T-helper 1 cell treated with Interleukin-12 subunit alpha and Interleukin-12 subunit beta and Interleukin-4 antibody, amounts not matched to agents 30 ng/mL and 1 ng/mL, for 36 hours (primary cell): ENCODE data around the gene AVL9. TPM values are rescaled to one million over a fixed set of nuclear protein-coding genes. Genes with fewer than 3 reads are reported as not detected.
"Not testable (repeated sequence)": the region's sequence is repeated elsewhere in the genome, so short reads cannot be mapped to it uniquely, and the experiment has no call there.

Experiments
- intact Hi-C: fragments of 100-400 bp; cut with micrococcal nuclease; formaldehyde crosslinking; loops from one replicate; pipeline ENCODE4 v1.15.1; 2024
- total RNA-seq: library from RNA; stranded (reverse); gene quantifications from 2 replicates; pipeline ENCODE4 v1.2.3, GENCODE V29; 2022

Gene AVL9
- total RNA-seq, 1 donor from 2014 or later, result 37.8 TPM

DNA sequence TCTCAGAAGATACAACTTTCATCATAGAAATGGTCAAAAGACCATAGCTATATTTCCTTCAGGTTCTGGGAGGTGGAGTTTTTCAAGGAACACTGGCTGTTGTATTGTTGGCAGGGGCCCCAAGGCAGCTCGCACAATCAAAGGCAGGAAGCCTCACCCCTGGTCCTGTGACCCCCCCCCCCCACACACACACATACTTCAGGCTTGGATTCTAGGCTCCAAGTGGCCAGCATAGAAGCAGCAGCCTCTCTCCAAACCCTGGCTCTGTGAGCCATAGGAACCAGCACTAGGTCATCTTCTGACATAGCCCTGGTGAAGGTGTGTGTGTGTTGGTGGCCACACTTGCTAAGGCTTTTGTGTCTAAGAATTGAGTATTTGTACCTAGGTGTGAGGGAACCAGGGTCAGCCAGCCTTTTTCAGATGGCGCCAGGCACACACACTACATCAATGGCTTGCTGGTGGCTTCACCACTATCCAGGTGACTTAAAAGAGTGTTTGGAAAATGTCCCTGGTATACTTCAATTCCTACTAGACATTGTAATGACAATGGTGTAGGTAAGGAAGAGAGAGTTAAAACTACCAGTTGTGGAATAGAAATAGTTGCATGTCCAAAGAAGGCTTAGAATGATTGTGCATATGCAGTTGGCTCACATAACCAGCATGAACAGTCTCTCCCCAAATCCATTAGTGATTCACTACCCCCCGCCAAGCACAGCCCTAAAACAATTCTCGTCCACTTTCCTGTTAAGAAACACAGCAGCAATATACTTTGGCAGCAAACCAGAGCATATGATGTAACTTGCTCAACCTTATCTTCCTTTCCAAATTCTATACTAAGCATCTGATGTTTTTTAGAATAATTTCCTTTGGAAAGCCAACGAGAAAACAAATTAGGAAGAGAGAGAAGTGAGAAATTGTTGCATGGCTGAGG, 91.3 kb downstream of the AVL9 start:
- intact Hi-C loops, result loop anchor here (5.0 kb wide), 1 partner anchor 94 kb away; the partner anchor contains the start of gene LSM5

DNA sequence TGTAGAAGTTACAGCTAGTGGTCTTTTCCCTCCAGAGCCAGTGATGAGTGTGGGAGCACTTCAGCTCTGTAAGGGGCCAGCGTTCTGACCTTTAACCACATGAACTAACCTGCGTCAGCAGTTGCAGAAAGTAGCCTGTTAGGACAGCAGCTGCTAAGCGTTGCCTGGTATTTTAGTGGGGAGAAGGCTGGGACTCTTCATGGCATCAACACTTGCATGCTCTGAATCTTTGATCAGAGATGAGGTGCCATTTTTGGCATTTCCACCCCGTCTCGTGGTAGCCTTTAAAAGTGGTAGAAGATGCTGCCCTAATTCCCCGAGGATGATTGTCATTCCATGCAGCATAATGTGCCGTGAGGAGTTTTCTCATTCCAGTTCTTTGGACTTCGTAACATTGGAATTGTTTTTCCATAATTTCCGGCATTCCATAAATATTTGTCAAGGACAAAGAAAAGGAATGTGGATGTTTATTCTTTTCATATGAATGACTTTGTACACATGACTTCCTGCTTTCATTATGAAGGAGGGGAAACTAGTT, 92.2 kb downstream of the AVL9 start:
- intact Hi-C loops, result loop anchor here (5.0 kb wide), 1 partner anchor 95 kb away; the partner anchor contains the start of gene LSM5

DNA sequence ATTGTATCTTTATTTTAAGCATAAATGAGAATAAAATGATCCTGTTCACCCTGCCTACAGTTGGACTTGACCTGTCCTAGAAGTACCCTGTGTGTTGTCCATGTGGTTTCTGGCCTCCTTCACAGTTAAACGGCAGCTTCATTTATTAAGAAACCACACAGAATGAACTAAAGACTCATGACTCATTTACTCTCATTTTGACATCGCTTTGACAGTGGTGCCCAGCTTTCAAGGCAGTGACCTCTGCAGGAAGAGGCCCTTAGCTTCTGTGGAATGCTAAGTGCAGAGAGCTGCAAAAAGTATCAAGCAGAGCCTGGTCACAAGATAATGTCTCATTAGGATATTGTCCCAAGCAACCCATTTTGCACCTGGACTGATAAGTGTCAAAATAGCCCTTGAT, 93.4 kb downstream of the AVL9 start:
- intact Hi-C loops, result loop anchor here (5.0 kb wide), 1 partner anchor 96 kb away; the partner anchor contains the start of gene LSM5

DNA sequence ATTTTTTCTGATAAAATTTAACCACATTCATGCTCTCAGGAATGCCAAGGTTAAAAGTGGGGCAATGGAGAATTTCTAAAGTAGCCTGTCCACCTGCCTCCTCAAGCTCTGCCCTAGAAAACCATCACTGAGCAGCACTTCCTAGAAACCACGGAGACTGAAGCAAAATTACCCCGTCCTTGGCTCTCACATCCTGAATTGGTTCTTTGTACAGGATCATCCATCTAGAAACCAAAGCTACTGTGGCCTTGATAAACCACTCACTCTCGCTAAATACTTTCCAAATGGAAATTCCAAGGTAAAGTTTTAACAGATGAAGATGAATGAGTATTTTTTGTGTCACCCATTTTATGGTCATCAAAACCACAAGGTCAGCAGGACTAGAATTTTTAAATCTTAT, 96.6 kb downstream of the AVL9 start:
- intact Hi-C loops, result no loop called here

DNA sequence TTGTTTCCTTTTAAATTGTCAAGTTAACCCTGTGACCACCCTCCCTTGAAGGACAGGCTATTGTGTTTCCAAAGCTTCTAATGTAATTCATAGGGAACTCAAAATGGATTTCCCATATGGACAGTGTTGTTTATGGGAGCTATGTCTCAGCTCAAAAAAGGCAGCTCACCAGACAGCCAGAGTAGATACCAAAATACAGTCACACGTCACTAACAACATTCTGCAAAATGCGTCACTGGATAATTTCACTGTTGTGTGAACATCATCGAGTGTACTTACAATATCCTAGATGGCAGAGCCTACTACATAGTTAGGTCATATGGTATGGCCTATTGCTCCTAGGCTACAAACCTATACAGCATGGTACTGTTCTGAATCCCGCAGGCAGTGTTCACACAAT, 97.4 kb downstream of the AVL9 start:
- intact Hi-C loops, result no loop called here

DNA sequence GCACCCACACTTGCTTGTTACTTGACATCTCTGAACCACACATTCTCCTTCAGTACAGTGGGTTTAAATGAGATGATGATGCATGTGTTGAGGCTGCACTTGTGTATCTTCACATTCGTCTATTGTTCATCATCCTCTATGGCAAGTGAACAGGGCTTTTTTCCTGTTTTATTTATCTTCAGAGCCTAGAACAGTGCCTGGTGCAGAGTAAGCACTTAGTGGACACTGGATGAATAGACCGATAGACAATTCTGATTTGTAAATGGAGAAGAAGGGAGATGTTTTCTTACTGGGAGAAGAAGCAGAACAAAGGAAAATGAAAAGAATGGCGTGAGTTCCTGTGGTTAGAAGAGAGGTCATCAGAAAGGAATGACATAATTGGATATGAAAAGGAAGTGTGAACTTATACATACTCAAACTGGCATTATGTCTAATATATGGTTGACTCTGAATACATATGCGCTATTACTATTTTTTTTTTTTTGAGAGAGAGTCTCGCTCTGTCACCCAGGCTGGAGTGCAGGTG, 99.7 kb downstream of the AVL9 start:
- intact Hi-C loops, result no loop called here

DNA sequence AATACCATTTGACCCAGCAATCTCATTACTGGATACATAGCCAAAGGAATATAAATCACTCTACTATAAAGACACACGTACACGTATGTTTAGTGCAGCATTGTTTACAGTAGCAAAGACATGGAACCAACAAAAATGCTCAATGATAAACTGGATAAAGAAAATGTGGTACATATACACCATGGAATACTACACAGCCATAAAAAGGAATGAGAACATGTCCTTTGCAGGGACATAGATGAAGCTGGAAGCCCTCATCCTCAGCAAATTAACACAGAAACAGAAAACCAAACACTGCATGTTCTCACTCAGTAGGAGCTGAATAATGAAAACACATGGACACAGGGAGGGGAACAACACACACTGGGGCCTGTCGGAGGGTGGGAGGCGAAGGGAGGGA, 105.9 kb downstream of the AVL9 start:
- intact Hi-C loops, result not testable (repeated sequence)

DNA sequence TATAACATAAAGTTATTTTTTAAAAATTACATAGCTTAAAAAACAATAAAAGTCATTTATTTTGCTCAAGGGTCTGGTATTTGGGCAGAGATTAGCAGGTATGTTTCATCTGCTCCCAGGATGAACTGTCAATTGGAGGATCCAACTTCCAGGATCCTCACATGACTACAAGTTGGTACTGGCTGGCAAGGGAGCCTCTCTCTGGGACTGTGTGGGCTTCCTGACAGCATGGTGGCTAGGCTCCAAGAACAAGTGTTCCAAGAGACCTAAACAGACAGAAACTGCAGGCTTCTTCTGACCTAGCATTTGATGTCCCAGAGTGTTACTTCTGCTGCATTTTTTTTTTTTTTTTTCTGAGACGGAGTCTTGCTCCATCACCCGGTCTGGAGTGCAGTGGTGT, 107.2 kb downstream of the AVL9 start:
- intact Hi-C loops, result no loop called here

DNA sequence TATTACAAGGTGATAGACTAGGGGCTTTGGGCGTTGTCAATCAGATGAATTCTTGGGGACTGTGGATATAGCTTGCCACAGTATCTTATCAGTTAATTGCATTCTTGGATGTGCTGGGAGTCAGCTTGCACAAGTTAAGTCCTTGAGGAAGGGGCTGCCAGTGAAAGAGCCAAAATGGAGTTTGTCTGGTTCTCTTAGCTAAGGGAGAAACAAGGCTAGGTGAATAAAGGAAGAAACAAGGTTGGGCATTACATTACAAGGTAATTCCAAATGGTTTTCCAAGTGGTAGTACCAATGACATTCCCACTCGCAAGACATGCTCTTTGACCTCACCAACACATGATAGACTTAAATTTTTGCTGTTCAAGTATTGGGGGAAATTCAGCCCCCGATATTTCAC, 108.2 kb downstream of the AVL9 start:
- intact Hi-C loops, result not testable (repeated sequence)

DNA sequence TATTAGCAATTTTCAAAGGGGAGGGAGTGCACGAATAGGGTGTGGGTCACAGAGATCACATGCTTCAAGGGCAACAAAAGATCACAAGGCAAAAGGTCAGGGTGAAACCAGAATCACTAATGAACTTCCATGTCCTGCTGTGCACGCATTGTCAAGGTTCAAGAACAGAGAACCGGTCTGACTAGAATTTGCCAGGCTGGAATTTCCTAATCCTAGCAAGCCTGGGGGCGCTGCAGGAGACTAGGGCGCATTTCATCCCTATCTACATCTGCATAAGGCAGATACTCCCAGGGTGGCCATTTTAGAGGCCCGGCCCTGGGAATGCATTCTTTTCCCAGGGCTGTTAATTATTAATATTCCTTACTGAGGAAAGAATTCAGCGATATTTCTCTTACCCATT, 108.8 kb downstream of the AVL9 start:
- intact Hi-C loops, result not testable (repeated sequence)

DNA sequence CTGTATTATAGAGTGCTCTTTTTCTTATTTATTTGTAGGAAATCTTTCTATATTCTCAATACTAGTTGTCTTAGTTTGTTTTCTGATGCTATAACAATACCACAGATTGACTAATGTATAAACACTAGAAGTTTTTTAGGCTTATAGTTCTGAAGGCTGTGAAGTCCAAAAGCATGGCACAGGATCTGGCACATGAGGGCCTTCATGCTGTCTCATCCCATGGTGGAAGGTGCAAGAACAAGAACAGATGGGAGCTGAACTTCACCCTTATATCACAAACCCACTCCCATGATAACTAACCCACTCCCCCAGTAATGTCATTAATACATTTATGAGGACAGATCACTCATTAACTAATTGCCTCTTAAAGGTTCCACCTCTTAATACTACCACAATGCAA, 109.7 kb downstream of the AVL9 start:
- intact Hi-C loops, result no loop called here

DNA sequence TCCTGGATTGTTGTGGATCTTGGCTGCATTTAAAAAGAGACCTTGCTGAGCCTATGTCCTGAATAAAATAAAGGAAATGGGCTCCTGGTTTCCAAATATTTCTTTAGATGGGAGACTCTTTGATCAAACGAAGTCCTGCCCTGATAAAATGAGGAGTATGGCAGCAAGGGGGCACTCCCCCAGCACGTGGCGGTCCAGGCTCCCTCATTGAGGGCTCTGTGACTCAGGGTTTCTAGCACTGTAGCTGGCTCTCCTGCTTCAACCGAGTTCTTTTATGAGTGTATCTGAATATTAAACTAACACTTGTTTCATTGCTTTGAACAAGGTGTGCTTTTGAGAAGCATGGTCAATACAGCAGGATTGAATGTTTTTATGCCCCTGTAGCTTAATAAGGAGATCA, 114.2 kb downstream of the AVL9 start:
- intact Hi-C loops, result no loop called here

DNA sequence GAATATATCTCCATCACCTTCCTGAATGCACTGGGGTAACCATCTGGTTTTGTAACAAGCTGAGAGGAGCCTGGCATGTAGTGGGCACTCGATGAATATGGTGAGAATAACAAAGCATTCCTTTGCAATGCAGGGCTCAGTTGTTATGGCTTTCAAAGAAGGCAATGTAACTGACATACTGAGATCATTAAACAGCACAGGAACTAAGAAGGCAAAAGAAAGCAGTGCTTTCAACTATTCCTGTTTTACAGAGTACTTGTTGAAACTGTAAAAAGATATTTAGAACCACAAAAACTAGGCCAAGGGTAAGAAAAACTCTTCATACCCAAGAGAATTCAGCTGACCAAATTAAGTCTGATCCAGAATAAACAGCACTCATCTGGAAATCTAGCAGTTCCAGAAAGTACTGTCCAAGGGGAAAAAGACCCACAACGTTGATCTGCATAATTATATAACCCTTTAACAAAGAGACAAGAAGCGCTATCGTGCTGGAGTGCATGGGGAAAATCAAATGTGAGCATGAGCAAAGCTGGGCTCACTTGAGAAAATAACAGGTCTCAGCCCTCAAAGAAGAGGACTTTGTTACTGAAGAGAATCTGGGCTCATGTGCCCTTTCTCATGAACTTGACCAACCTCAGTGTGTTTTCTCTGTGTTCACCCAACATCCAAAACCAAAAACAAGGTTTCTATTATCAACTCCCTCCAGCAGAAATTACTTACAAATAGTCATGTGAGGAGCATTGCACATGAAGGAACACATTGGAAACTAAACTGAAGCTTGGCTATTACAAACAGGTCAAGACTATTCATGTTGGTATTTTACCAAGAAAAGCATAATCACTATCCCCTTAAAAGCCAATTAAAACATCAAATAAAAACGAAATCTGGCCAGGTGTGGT, 116.2 kb downstream of the AVL9 start:
- intact Hi-C loops, result no loop called here

DNA sequence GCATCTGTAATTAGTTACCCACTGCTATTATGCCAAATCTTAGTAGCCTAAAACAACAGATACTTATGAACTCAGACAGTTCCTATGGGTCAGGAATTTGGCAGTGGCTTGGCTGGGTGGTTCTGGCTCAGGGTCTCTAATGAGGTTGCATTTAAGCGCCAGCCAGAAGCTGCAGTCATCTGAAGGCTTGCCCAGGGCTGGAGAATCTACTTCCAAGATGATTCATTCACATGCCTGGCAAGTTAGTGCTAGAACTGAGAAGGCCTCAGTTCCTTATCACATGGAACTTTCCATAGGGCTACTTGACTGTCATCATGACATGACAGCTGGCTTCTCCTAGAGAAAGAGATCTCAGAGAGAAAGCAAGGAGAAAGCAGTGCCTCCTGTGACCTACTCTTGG, 121.3 kb downstream of the AVL9 start:
- intact Hi-C loops, result no loop called here

DNA sequence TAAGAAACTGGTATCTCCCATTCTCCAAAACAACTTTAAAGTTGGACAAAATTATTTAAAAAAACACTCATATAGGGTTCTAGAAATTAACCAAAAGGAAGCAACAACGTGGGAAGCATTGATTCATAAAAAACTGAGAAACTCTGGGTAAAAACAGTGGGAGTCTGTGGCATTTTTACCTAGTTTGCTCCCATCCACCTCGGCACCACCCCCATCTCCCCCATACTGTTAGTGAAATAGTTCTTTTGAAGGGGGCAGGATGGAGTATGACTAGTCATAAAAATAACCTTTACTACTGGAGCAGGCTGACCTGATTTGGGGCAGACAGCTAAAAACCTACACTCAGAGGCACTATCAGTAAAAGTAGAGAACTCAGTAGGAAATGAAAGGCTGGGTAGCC, 123.2 kb downstream of the AVL9 start:
- intact Hi-C loops, result no loop called here

DNA sequence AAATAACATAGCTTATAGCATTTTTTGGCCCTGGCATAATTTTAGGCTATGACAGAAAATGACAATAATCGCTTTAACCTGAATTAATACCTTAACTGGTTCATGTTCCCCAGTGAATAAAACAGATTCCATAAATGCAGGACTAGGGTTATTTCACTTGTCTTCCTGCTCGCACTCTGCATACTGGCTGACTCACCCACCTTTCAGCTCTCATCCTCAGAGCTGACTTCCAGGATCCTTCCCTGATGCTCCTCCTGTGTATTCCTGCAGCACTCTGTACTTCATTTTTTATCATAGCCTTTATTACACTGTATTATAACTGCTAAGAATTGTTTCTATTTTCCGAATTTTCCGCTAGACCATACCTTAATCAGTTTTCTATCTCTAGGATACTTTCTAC, 123.7 kb downstream of the AVL9 start:
- intact Hi-C loops, result no loop called here

DNA sequence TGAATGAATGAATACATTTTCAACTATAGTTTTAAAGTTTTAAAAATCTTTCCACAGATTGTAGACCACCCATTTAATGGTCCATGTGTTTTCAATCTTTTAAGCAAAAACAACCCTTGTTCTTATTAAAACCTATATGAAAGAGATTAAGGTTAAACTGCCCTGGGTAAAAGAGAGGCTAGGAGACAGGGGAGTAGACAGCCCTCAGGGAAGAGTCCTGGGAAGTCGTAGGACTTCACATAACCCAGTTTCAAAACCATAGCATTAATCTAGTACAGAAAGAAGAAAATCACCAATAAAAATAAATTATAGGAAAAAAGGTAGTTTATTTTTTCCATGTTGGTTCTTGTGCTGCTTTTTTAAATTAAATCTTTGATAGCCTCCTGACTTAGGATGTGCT, 124.1 kb downstream of the AVL9 start:
- intact Hi-C loops, result not testable (repeated sequence)

DNA sequence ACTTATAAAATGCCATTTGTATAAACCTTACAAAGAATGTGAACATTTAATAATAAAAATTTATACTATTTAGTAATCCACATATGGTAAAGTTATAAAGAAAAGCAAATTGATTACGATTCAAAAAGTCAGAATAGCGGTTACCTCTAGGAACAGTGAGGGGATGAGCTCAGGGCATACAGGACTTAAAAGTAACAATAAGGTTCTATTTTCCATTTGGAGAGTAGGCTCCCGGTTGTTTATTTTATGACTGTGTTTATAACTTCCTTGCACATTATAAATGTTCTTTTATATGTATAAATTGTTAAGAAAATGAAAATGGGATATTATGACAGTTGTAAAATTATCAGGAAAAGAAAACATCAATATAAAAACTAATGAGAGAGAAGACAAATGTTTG, 135.7 kb downstream of the AVL9 start:
- intact Hi-C loops, result no loop called here

DNA sequence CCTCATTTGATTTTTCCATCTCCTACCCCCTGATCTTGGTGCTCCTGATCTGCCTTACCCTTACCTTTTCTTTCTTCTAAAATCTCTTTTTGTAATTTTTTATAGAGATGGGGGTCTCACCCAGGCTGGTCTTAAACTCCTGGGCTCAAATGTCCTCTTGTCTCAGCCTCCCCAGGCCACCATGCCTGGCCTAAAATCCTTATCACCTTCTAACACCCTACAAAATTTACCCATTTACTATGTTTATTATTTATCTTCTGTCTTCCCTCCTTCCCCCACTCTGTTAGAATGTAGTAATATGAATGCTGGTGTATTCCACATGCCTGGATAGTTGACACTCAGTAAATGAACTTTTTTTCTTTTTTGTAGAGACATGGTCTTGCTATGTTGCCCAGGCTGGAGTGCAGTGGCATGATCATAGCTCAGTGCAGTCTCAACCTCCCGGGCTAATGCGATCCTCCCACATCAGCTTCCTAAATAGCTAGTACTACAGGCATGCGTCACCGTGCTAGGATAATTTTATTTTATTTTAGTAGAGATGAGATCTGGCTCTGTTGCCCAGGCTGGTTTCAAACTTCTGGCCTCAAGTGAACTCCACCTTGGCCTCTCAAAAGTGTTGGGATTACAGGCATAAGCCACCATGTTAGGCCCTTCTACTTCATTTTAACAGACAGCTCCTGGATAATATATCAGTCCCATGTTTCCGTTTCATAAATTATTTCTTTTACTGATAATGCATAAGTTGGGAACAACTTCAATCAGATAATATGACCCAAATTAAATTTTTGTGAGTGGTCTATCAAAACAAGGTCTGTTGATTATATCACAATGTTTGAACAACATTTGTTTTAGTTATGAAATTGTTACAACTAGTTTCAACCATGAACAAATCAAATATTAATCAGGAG, 136.6 kb downstream of the AVL9 start:
- intact Hi-C loops, result not testable (repeated sequence)

DNA sequence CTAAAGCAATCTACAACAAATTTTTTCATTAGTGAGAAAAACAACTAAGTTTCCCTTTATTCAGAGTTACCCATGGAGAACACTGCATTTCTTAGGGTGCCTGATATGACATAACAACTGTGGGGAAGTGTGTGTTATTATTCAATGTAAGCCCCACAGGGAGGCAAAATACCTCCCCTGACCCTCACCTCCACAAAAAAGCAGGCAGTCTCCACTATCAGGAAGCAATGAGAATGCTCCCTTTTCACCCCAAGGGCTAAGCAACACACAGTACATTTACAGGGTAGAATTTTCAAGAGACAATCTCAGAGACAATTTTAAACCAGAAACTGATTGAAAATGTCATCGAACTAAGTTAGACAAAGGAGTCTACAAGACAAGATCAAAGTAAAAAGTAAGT, 138.2 kb downstream of the AVL9 start:
- intact Hi-C loops, result not testable (repeated sequence)
